Measurements from ENCODE around the gene CD33.

DNA sequence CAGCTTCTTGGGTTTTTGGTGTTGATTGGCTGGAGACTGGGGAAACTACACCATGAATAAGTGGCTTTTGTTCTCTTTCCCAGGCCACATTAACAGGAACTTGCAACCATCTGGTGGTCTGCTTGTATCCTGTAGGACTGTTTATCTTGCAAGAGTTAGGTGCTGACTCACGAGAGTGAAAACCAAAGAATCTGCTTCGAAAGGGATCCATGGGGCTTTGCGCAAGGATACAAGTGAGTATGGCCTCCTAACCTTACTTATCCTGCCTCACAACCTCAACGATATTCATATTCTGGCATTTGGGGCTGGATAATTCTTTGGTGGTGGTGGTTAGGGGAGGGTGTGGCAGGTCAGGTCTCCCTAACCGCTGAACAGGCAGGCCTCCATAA, 21.3 kb downstream of the CD33 start:
- TF ChIP-seq POLR2AphosphoS5 (IDR thresholded peaks at IDR 0.05; ENCODE audit: low read depth, low read length) (no peak), EZH2 (IDR thresholded peaks at IDR 0.05; ENCODE audit: low read depth, low read length, severe bottlenecking) (no peak)
- TF ChIP-seq, protein P1, sequence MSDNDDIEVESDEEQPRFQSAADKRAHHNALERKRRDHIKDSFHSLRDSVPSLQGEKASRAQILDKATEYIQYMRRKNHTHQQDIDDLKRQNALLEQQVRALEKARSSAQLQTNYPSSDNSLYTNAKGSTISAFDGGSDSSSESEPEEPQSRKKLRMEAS (IDR thresholded peaks at IDR 0.05) = no peak
